RCC 7860 (cell line): ENCODE measurements around the gene TOB2.
"Not testable (repeated sequence)": the region's sequence is repeated elsewhere in the genome, so short reads cannot be mapped to it uniquely, and the experiment has no call there.

Source experiments
- DNase-seq: peaks from one replicate; pipeline ENCODE4 v3.0.0-alpha.2; 2015; ENCODE audit warnings: low spot score
- FAIRE-seq: peaks from 2 replicates; lab custom pipeline; 2012; peaks lifted over from hg19 to GRCh38; lab: Jason Lieb, UNC

Gene TOB2

GRCh38 chr22:41468381-41469217, 22.0 kb upstream of the TOB2 start, which contains the start of the genes ACO2 and PHF5A:
Gene ACO2, plus strand, starts transcription at chr22:41469117. Its CDS starts 30 bp downstream, at chr22:41469147.
Gene PHF5A, minus strand, starts transcription at chr22:41468692. Its CDS starts 39 bp downstream, at chr22:41468653.
- FAIRE-seq (peak; percentile 72), DNase-seq (peak; percentile 91)

GRCh38 chr22:41461901-41462300, 15.3 kb upstream of the TOB2 start:
- DNase-seq (no peak), FAIRE-seq (no peak)

DNA sequence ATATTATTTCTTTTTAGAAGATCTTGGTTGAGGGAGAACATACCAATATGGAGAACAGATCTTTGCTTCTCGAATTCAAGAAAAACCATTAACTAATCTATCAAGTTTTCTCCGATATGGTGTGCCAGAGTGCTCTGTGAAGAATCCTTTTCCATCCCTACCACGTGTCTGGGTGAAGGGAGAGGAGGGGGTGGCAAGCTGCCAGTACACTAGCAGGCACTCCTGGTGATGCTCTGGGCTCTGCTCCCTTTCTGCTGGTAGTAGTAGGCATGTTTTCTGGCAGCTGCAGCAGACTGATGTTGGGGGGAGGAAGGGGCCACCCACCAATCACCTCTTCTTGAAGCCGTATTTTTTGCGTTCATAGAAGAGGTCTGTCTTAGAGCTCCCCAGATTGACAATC, 13.5 kb upstream of the TOB2 start:
- DNase-seq, result not testable (repeated sequence)

GRCh38 chr22:41459431-41459830, 12.8 kb upstream of the TOB2 start:
- DNase-seq (no peak), FAIRE-seq (no peak)

More for the DNA sequence above, 13.5 kb upstream of the TOB2 start:
- not testable (repeated sequence) for FAIRE-seq

DNA sequence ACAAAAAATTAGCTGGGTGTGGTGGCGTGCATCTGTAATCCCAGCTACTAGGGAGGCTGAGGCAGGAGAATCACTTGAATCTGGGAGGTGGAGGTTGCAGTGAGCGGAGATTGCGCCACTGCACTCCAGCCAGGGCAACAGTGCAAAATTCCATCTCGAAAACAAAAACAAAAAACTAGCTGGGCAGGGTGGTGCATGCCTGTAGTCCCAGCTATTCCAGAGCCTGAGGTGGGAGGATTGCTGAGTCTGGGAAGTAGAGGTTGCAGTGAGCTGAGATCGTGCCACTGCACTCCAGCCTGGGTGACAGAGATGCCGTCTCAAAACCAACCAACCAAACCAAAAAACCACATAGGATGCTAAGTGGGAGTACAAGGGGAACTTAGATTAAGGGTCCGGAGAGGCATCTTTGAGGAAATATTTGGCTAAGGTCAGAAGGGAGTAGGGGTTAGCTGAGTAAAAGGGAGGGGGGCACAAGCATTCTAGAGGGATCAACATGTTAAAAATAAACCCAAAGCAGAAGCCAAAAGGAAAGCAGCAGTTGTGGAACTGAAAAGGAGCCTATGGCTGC, 11.6 kb upstream of the TOB2 start:
- DNase-seq (no peak), FAIRE-seq (no peak)

DNA sequence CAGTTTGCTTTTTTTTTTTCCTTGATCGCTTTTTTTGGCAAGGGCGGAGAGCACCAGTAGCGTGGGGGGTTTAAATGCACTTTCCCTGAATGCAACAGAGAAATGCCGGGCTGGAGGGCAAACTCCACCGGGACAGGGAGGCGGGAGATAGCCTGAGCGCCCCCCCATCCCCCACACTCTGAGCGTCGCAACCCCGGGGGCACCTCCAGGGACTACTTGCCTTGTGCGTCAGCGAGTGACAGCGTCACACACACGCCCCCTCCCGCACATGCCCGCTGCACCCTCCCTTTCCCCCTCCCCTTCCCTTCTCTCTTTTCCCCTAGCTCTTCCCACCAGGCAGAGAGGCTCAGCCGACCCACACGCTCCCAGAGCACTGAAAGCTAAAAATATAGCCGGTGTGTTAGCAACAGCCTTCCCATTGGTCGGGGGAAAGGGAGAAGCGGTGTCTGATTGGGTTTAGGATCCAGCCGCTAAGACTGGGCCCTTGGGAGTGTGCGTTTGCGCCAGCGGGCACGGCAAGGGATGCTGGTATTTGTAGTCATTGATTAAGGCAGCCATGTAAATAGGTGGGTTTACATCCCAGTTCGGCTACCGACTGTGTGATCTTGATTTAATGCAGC, 1.7 kb upstream of the TOB2 start:
- DNase-seq, result peak; percentile 96
- peak; percentile 96 for FAIRE-seq

GRCh38 chr22:41447435-41448188, 1.0 kb upstream of the TOB2 start:
- FAIRE-seq (no peak), DNase-seq (peak; percentile 36)

GRCh38 chr22:41446057-41446501, 522 bp downstream of the TOB2 start:
- DNase-seq, result no peak
- FAIRE-seq, result no peak

GRCh38 chr22:41445129-41446056, 1.2 kb downstream of the TOB2 start:
- DNase-seq (peak; percentile 4), FAIRE-seq (no peak)

DNA sequence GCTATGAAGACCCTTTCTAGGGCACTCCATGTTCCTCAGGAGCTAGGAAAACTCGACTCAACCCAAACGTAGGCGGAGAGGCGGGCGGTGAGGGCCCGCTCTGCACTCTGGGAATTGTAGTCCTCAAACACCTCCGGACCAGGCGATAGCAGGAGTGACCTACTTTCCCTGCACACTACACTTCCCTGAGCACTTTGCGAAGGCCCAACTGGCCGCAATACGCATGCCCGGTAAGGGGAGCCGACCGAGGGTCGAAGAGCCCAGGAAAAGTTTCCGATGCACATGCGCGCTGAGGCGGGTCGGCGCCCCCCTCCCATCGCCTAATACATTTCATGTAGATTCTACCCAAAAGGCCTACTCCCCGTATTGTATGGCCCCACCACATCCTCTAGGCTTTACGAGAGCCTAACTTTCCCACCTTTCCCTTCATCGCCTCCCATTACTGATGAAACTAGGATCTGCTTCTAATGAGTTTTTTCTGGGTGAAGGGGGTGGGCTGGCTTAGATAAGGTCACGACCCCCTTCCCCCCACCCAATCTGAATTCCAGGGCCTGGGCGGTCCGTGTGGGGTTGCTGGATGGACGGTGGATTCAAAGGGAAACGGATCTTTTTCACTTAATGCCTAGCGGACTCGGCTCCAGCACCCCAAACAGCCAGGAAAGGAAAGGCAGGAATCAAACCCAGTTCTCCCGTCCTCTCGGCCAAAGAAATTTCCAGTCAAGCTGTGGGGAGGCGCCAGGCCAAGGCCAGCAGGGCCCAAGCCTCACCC, 2.1 kb downstream of the TOB2 start:
- DNase-seq (peak; percentile 86), FAIRE-seq (peak; percentile 79)

GRCh38 chr22:41442240-41442792, 4.3 kb downstream of the TOB2 start:
- FAIRE-seq (no peak), DNase-seq (no peak)

- DNase-seq, FAIRE-seq: not testable (repeated sequence)
These were observed 6.1 kb downstream of the TOB2 start for GRCh38 chr22:41440511-41440910.

- DNase-seq, result no peak
- FAIRE-seq, result no peak
These were observed 9.4 kb downstream of the TOB2 start for GRCh38 chr22:41437198-41437597.

- no peak for FAIRE-seq
These were observed 10.1 kb downstream of the TOB2 start for GRCh38 chr22:41436322-41437113.

GRCh38 chr22:41435560-41435959, 11.0 kb downstream of the TOB2 start:
- DNase-seq (no peak), FAIRE-seq (no peak)

More at GRCh38 chr22:41436322-41437113, 10.1 kb downstream of the TOB2 start:
- no peak for DNase-seq

- FAIRE-seq, result not testable (repeated sequence)
These were observed 12.1 kb downstream of the TOB2 start for GRCh38 chr22:41434361-41435003.

GRCh38 chr22:41433480-41433879, 13.1 kb downstream of the TOB2 start:
- FAIRE-seq, result not testable (repeated sequence)

More at GRCh38 chr22:41434361-41435003, 12.1 kb downstream of the TOB2 start:
- DNase-seq, result not testable (repeated sequence)

More at GRCh38 chr22:41433480-41433879, 13.1 kb downstream of the TOB2 start:
- DNase-seq, result not testable (repeated sequence)
